CD1c-positive myeloid dendritic cell (primary cell): ENCODE results near the gene MYH15.
A peak's percentile ranks its signal among the peaks of the same experiment; 100 is the strongest.

Experiments used
- DNase-seq: peaks from one replicate; pipeline ENCODE4 v3.0.0-alpha.2; 2016; ENCODE audit errors: extremely low spot score

The MYH15 gene

GRCh38 chr3:108415661-108416060 lies 94.7 kb downstream of the MYH15 start:
- no peak for DNase-seq

GRCh38 chr3:108414007-108414406 lies 96.4 kb downstream of the MYH15 start:
- no peak for DNase-seq

GRCh38 chr3:108412121-108412750 lies 98.2 kb downstream of the MYH15 start:
- no peak for DNase-seq

GRCh38 chr3:108410531-108410984 lies 99.8 kb downstream of the MYH15 start:
- no peak for DNase-seq

GRCh38 chr3:108409800-108410178 lies 100.6 kb downstream of the MYH15 start:
- no peak for DNase-seq

- no peak for DNase-seq
Measured at GRCh38 chr3:108408883-108409799, 101.3 kb downstream of the MYH15 start.

GRCh38 chr3:108407886-108408285 lies 102.5 kb downstream of the MYH15 start:
- peak; percentile 52 for DNase-seq

- peak; percentile 72 for DNase-seq
Measured at GRCh38 chr3:108406661-108407206, 103.7 kb downstream of the MYH15 start.

- peak; percentile 13 for DNase-seq
Measured at GRCh38 chr3:108406063-108406660, 104.2 kb downstream of the MYH15 start.

- no peak for DNase-seq
Measured at GRCh38 chr3:108404368-108404767, 106.0 kb downstream of the MYH15 start.

GRCh38 chr3:108403686-108404345 lies 106.6 kb downstream of the MYH15 start:
- DNase-seq = no peak

- no peak for DNase-seq
Measured at GRCh38 chr3:108403198-108403597, 107.2 kb downstream of the MYH15 start.

- DNase-seq = no peak
Measured at GRCh38 chr3:108401836-108402235, 108.6 kb downstream of the MYH15 start.

- DNase-seq = no peak
Measured at GRCh38 chr3:108398510-108398909, 111.9 kb downstream of the MYH15 start.

GRCh38 chr3:108396336-108396735 lies 114.1 kb downstream of the MYH15 start:
- no peak for DNase-seq

GRCh38 chr3:108394563-108394962 lies 115.8 kb downstream of the MYH15 start:
- DNase-seq = no peak

GRCh38 chr3:108394016-108394415 lies 116.4 kb downstream of the MYH15 start:
- DNase-seq = no peak

- DNase-seq = no peak
Measured at GRCh38 chr3:108393128-108393900, 117.1 kb downstream of the MYH15 start.

- DNase-seq = no peak
Measured at GRCh38 chr3:108391917-108392593, 118.3 kb downstream of the MYH15 start.

GRCh38 chr3:108389372-108389771 lies 121.0 kb downstream of the MYH15 start:
- DNase-seq = no peak
